Tibial nerve (tissue), 4 donors: Measurements from ENCODE around the gene SMIM20. TPM values are rescaled to one million over a fixed set of nuclear protein-coding genes. Genes with fewer than 3 reads are reported as not detected.

Source experiments
- DNase-seq, 2 donors: peaks; one replicate each; pipeline ENCODE4 v3.0.0-alpha.2; 2019; ENCODE audit warnings: low spot score in 2 of 2
- H3K27ac ChIP-seq, 4 donors: fragments of 200-600 bp; sonication (generic) in 3 of 4; one replicate each; pipeline ENCODE4 v1.5.1; 2017 to 2019; ENCODE audit warnings: mild to moderate bottlenecking in 1 of 4
- H3K27me3 ChIP-seq, 2 donors: fragments of 200-600 bp; sonication (generic) in 1 of 2; one replicate each; pipeline versions ENCODE4 v1.5.1 to v1.6.0; 2017 to 2019
- H3K36me3 ChIP-seq, 3 donors: fragments of 200-600 bp; sonication (generic); one replicate each; pipeline ENCODE4 v1.5.1; 2018 to 2019
- H3K4me1 ChIP-seq, 4 donors: fragments of 200-600 bp; sonication (generic) in 3 of 4; one replicate each; pipeline ENCODE4 v1.5.1; 2017 to 2019
- H3K4me3 ChIP-seq, 4 donors: fragments of 200-600 bp; sonication (generic) in 3 of 4; one replicate each; pipeline ENCODE4 v1.5.1; 2017 to 2019; ENCODE audit warnings: mild to moderate bottlenecking in 1 of 4, moderate library complexity in 1 of 4
- H3K9me3 ChIP-seq, 4 donors: fragments of 200-600 bp; sonication (generic) in 3 of 4; one replicate each; pipeline ENCODE4 v1.5.1; 2017 to 2019
- CTCF ChIP-seq, 5 experiments: fragments of 200-600 bp in 3 of 5; fragments of 450-650 bp in 2 of 5; sonication (generic) in 3 of 5; IDR thresholded peaks; one replicate each; pipeline ENCODE4 v1.5.1; 2016 to 2019; ENCODE audit warnings: antibody characterized with exemption in 5 of 5, mild to moderate bottlenecking in 3 of 5, moderate library complexity in 2 of 5
- EP300 ChIP-seq, 2 donors: sonication (generic); formaldehyde crosslinking; IDR thresholded peaks; one replicate each; pipeline ENCODE4 v1.6.1; 2017; ENCODE audit warnings: antibody characterized with exemption in 2 of 2, mild to moderate bottlenecking in 1 of 2
- POLR2A ChIP-seq, 2 donors: fragments of 450-650 bp; IDR thresholded peaks; one replicate each; pipeline ENCODE4 v1.6.1; 2017; ENCODE audit warnings: antibody characterized with exemption in 2 of 2, mild to moderate bottlenecking in 2 of 2, moderate library complexity in 2 of 2
- WGBS, 2 donors: methylation state at CpG; one replicate each; pipeline ENCODE4 v1.1.5; 2018; 5-methylcytosine and 5-hydroxymethylcytosine counted together
- total RNA-seq, 4 donors: library from RNA; depleted of rRNA; stranded (reverse); fragments of >200 nt; gene quantifications; one replicate each; pipeline ENCODE4 v1.1.0, GENCODE V29; 2016

The SMIM20 gene
- total RNA-seq, 4 donors from 2014 or later: 14.7 to 31.0 (median 20.9) TPM

- no peak overlapping the region for H3K4me3 ChIP-seq
- no peak for TF ChIP-seq EP300 (IDR thresholded peaks at IDR 0.05)
- no peak for TF ChIP-seq CTCF (IDR thresholded peaks at IDR 0.05)
- no peak for TF ChIP-seq POLR2A (IDR thresholded peaks at IDR 0.05)
- H3K27ac ChIP-seq: no peak overlapping the region
- WGBS, 2 donors: 83% methylated on average over 9 of the region's 9 CpGs
- no peaks in the 10 kb centered on the region for H3K9me3 ChIP-seq
- H3K36me3 ChIP-seq: no peaks in the 10 kb centered on the region
- H3K27me3 ChIP-seq: no peaks in the 10 kb centered on the region
- no peak for DNase-seq
- no peaks in the 10 kb centered on the region for H3K4me1 ChIP-seq
Measured at GRCh38 chr4:25879091-25879584, 34.9 kb upstream of the SMIM20 start.

DNA sequence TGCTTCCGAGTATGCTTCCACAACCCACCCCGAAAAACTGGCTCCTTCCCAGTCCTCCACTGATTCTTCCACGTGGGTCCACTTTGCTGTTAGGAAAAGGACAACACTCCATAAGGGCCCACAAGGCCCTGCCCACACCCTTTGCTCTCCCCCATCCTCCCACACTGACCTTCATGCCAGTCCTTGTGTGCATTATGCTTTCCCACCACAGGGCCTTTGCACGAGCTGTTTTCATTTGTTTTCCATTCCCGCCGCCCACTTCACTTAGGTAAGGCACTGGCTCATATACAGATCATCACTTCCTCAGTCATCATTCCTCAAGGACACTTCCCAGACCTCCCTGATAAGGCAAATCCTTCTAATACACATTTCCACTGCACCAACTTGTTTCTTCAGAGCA, 34.4 kb upstream of the SMIM20 start:
- H3K27ac ChIP-seq: no peak overlapping the region
- WGBS, 2 donors: 94% methylated on average over 6 of the region's 6 CpGs

DNA sequence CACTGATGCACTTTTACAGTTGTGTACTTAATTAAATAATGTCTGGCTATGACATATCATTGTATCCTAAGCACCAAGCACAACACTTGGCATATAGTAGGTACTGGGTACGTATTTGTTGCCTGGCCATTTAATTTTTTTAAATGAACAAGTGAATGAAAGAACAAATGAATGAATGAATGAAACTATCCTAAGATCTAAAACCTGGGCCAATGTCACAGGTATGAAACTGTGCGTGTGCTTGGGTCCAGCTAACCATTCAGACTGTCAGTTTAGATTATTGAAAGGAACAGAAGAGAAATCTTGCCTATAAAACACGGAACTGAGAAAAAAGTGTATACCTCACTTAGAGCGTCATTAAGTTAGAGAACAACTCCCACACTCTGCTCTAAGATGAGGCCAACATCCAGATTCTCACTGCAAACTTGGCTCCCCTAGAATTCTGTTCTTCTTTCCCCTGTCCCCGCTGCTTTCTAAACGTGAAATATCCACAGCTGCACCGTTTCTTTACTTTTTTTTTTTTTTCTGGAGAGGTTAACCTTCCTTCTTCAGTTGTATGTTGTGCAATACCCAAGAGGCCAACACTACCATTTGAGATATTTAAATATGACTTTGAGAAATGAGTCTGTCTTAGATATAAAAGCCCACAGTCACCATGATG, 33.9 kb upstream of the SMIM20 start:
- Histone ChIP-seq H3K27ac (no peak overlapping the region), H3K9me3 (no peaks in the 10 kb centered on the region), H3K4me1 (no peaks in the 10 kb centered on the region), H3K27me3 (no peaks in the 10 kb centered on the region), H3K36me3 (no peaks in the 10 kb centered on the region), H3K4me3 (no peak overlapping the region)
- TF ChIP-seq EP300 (IDR thresholded peaks at IDR 0.05) (no peak), CTCF (IDR thresholded peaks at IDR 0.05) (no peak), POLR2A (IDR thresholded peaks at IDR 0.05) (no peak)
- WGBS, 2 donors: 61% methylated on average over 7 of the region's 7 CpGs
- DNase-seq: no peak

More for the DNA sequence above, 34.4 kb upstream of the SMIM20 start:
- Histone ChIP-seq H3K4me1 (no peaks in the 10 kb centered on the region), H3K27me3 (no peaks in the 10 kb centered on the region), H3K4me3 (no peak overlapping the region), H3K36me3 (no peaks in the 10 kb centered on the region), H3K9me3 (no peaks in the 10 kb centered on the region)
- DNase-seq: no peak
- TF ChIP-seq EP300 (IDR thresholded peaks at IDR 0.05) (no peak), POLR2A (IDR thresholded peaks at IDR 0.05) (no peak), CTCF (IDR thresholded peaks at IDR 0.05) (no peak)

- H3K4me3 ChIP-seq: no peak overlapping the region
- 75 to 80% methylated on average over 4 of the region's 4 CpGs for WGBS, 2 donors
- TF ChIP-seq POLR2A (IDR thresholded peaks at IDR 0.05) (no peak), EP300 (IDR thresholded peaks at IDR 0.05) (no peak), CTCF (IDR thresholded peaks at IDR 0.05) (no peak)
- no peaks in the 10 kb centered on the region for H3K9me3 ChIP-seq
- no peaks in the 10 kb centered on the region for H3K4me1 ChIP-seq
- no peak for DNase-seq
- H3K36me3 ChIP-seq: no peaks in the 10 kb centered on the region
- H3K27ac ChIP-seq: no peak overlapping the region
- H3K27me3 ChIP-seq: no peaks in the 10 kb centered on the region
Measured at GRCh38 chr4:25881193-25881592, 32.8 kb upstream of the SMIM20 start.

- Histone ChIP-seq H3K4me1 (no peaks in the 10 kb centered on the region), H3K4me3 (no peak overlapping the region), H3K27me3 (no peaks in the 10 kb centered on the region), H3K36me3 (no peaks in the 10 kb centered on the region), H3K9me3 (no peaks in the 10 kb centered on the region), H3K27ac (no peak overlapping the region)
- DNase-seq: no peak
- TF ChIP-seq POLR2A (IDR thresholded peaks at IDR 0.05) (no peak), CTCF (IDR thresholded peaks at IDR 0.05) (no peak), EP300 (IDR thresholded peaks at IDR 0.05) (no peak)
- WGBS, 2 donors: 60 to 65% methylated on average over 4 of the region's 4 CpGs
Measured at GRCh38 chr4:25882226-25882625, 31.8 kb upstream of the SMIM20 start.
